ENCODE measurements around the gene KCNAB2.

GRCh38 chr1:6143395-6143794 is 97.7 kb downstream of the KCNAB2 start:
- TF ChIP-seq, protein P1, sequence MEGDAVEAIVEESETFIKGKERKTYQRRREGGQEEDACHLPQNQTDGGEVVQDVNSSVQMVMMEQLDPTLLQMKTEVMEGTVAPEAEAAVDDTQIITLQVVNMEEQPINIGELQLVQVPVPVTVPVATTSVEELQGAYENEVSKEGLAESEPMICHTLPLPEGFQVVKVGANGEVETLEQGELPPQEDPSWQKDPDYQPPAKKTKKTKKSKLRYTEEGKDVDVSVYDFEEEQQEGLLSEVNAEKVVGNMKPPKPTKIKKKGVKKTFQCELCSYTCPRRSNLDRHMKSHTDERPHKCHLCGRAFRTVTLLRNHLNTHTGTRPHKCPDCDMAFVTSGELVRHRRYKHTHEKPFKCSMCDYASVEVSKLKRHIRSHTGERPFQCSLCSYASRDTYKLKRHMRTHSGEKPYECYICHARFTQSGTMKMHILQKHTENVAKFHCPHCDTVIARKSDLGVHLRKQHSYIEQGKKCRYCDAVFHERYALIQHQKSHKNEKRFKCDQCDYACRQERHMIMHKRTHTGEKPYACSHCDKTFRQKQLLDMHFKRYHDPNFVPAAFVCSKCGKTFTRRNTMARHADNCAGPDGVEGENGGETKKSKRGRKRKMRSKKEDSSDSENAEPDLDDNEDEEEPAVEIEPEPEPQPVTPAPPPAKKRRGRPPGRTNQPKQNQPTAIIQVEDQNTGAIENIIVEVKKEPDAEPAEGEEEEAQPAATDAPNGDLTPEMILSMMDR (IDR thresholded peaks at IDR 0.05): no peak
- no peak for TF ChIP-seq POLR2A (IDR thresholded peaks at IDR 0.05)

Measured in lower leg skin (tissue), 3 donors.